Ramos (cell line): ENCODE results near the gene PGM2.
"Not testable (repeated sequence)": the region's sequence is repeated elsewhere in the genome, so short reads cannot be mapped to it uniquely, and the experiment has no call there.

Experiments used
- in situ Hi-C: fragments of 300-500 bp; cut with MboI; formaldehyde crosslinking; loops from one replicate; pipeline ENCODE4 v1.14.3; 2022; ENCODE audit warnings: low sequenced_read_pairs; ENCODE audit not compliant: unreplicated experiment

The PGM2 gene

DNA sequence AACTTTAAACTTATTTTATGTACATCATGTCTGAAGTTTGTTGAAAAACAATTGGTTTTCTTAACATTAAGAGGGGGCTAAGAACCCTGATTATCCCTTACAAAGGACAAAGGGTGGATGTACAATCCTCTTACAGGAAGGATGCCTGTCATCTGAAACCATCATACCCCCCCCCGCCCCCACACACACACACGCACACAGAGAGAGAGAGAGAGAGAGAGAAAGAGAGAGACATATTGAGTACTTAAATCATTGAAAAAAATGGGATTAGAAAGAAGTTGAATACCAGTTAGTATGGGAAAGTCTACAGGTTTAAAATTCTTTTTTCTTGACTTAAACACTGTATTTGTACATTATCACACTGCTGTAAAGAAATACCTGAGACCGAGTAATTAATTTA lies 10.9 kb upstream of the PGM2 start:
- in situ Hi-C loops: no loop called here

DNA sequence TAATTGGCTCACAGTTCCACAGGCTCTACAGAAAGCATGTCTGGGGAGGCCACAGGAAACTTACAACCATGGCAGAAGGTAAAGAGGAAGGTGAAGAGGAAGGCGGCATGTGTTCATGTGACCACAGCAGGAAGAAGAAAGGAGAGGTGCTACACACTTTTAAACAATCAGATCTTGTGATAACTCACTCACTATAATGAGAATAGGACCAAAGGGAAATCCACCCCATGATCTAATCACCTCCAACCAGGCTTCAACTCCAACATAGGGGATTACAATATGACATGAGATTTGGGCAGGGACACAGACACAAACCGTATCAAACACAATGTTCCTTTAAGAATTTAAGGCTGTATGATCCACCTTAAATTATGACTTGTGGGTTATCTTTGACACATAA lies 10.5 kb upstream of the PGM2 start:
- in situ Hi-C loops: no loop called here

- in situ Hi-C loops: no loop called here
Measured at GRCh38 chr4:37816719-37817118, 9.8 kb upstream of the PGM2 start.

DNA sequence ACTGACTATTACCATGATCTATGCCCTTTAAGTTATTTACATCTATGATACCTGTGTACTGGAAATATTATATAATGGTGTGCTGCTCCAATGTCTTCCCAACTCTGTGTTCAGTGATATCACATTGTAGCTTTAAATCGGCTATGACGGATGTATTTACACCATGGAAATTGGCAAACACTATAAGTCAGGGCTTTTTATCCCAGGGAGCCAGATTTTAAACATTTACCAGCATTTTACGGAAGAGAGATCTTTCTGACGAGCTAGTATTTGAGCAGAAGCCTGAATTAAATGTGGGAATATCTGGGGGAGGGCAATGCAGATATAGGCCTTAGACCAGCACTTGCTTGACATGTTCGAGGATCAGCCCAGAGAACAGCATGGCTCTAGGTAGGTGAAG lies 7.7 kb upstream of the PGM2 start:
- in situ Hi-C loops: no loop called here

- in situ Hi-C loops: not testable (repeated sequence)
Measured at GRCh38 chr4:37820458-37820857, 6.0 kb upstream of the PGM2 start.

DNA sequence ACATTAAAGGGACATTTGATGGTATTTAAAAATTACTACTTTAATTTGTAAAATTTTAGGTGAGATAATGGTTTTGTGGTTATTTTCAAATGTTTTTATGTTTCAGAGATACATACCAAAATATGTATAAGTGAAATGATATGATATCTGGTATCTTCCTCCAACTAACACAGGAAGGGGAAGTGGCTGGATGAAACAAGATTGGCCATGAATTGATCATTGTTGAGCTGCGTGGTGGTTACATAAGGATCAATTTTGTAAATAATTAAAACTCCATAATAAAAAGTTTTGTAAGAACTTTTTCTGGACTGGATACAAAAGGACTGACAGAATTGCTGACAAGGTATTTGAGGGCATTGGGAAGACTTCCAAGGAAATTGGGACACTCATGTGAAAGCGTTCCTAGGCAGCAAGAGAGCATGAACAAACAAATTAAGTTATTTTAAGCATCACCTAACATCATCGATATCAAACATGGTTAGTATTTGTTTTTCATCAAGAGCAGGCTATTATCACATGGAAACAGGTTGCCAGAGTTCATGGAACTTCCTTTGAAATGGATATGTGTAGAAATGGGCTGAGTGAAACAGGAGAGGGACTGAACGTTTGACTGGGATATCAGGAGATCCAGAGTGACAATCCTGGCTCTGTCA lies 4.4 kb upstream of the PGM2 start:
- in situ Hi-C loops: no loop called here

GRCh38 chr4:37825501-37825900 lies 985 bp upstream of the PGM2 start:
- in situ Hi-C loops: not testable (repeated sequence)

DNA sequence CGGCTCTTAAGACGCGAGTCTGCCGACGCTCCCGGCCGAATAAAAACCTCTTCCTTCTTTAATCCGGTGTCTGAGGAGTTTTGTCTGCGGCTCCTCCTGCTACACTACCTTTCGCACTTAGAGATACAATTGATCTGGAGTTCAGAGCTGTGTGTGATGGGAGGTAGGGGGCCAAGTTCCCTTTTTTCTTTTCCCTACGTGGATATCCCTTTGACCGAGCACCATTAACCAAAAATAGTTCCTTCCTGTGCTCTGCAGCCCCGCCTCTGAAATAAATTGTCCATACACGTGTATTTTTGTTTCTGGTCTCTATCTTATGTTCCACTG lies 555 bp upstream of the PGM2 start:
- in situ Hi-C loops: no loop called here

GRCh38 chr4:37827030-37827685 lies 672 bp downstream of the PGM2 start:
- in situ Hi-C loops: no loop called here

GRCh38 chr4:37827802-37828321 lies 1.4 kb downstream of the PGM2 start:
- in situ Hi-C loops: no loop called here

GRCh38 chr4:37828843-37829242 lies 2.4 kb downstream of the PGM2 start:
- in situ Hi-C loops: no loop called here

DNA sequence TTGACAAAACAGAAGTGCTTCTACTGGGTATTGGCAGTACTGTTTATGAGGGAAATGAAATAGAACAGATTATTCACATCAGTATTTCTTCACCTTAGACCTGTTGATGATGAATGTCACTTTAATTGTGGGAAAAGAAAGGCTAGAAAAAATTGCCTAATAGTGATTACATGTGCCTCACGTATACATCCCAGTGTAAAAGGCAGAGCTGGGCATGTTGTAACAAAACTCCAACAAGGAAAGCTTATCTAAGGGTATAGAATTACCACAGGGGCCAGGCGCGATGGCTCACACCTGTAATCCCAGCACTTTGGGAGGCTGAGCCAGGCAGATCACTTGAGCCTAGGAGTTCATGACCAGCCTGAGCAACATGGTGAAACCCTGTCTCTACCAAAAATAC lies 4.2 kb downstream of the PGM2 start:
- in situ Hi-C loops: no loop called here

GRCh38 chr4:37835031-37835430 lies 8.5 kb downstream of the PGM2 start:
- in situ Hi-C loops: no loop called here

GRCh38 chr4:37835806-37836205 lies 9.3 kb downstream of the PGM2 start:
- in situ Hi-C loops: no loop called here

DNA sequence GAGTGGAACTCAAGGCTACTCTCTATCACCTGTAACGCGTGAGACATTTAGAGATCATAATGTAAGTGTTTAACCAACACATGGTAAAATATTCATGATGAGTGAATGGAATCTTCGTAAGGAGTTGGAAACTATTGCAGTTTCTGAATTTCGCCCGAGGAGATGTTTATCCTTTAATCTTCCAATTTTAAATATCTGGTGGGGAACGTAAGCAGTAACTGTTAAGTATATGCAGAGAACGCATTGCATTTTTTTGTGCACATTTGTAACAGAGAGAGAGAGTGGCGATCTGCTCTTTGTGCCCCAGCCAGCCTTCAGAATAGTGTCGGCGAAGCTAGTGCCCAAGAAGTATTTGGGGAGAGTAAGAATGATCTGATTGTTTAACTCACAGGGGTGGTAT lies 9.8 kb downstream of the PGM2 start:
- in situ Hi-C loops: no loop called here

DNA sequence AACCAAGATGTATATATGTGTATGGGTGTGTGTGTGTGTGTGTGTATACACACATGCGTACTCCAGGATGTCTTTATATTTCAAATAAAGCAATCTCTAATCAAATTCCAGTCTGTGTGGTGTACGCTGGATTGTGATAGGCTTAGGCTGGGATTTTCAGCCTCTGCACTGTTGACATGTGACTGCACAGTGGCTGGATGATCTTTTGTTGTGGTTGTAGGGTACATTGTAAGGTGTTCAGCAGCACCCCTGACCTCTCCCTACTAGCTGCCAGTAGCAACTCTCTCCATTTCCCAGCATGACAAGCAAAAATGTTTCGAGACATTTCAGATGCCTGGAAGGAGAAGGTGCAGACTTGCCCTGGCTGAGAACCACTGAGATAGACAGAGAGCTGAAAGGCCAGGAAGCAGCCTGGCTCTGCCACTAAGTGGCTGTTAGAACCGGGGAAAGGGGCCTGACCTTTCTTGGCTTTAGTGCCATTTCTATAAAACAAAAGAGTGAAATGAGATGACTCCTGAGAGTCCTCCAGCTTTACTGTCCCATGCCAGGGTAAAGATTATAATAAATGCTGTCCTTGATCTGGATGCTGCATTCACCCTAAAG lies 10.5 kb downstream of the PGM2 start:
- in situ Hi-C loops: no loop called here

- in situ Hi-C loops: no loop called here
Measured at GRCh38 chr4:37837446-37837845, 11.0 kb downstream of the PGM2 start.

DNA sequence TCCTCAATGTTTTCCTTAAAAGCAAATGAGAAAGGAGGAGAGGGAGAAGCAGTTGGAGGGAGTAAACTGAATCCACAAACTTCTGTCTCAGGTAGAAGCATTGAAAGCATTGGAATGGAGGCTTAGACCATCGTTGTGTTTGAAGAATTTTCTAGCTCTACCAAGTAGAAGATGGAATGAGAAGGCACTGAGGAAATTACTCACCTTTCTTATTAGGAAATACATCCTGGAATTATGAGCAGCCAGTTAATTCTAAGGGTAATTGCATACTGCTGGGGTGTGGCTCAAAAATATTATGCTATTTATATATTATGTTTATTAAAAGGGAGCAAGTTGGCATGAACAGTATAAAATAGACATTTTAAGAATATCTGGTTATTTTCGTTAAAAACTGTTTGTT lies 12.9 kb downstream of the PGM2 start:
- in situ Hi-C loops: no loop called here

DNA sequence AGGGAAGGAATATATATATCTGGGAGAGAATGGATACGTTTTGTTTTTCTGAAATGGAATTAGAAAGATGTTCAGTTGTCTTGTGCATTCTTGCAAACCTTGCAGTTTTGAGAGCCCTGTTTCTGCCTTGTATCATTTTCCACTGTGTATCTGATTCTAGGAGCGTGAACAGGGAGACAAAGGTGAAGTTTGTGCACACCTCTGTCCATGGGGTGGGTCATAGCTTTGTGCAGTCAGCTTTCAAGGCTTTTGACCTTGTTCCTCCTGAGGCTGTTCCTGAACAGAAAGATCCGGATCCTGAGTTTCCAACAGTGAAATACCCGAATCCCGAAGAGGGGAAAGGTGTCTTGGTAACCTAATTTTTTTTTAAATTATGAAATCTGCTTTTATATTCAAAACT lies 17.7 kb downstream of the PGM2 start:
- in situ Hi-C loops: no loop called here

DNA sequence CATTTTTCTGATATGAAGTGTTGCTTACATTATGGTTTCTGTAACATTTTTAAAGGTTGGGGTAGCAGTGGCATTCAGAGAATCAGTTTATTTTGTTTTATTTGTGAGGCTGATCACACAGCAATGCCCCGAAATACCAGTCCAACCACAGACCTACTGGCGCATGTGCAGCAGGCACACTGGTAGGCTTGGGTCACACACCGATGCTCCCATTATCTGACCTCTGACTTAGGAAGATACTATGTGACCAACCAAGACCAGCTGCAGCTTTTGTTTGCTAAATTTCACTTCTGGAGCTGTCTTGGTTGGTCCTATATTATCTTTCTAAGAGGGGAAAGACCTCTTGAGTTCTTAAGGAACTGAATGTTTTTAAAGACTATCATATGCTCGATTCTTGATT lies 18.7 kb downstream of the PGM2 start:
- in situ Hi-C loops: no loop called here

DNA sequence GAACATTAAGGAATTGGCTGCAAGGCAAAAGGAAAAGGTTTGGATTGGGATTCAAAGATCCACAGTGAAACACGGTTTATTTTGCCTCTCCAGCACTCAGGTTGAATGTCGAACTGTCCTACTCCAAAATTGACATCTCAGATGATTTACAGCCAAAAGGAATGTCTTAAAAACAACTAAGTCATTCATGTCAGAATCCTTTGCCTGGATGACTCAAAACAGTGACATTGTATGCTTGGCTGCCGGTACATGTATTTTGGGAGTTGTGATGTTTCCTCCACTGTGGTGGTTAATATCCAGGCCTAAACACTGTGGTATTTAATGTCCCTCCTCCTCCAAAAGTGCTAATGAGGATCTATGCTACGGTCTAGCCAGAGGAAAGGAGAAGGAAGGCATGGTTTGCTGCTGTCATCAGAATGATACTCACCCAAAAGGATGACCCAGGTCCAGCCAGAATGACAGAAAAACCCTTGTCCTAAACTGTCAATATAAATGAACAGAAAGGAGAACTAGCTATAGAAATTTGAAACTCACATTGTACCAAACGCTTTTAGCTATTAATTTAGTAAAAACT lies 20.9 kb downstream of the PGM2 start:
- in situ Hi-C loops: no loop called here
